Kidney (tissue), 14 donors: ENCODE data around the gene CAVIN3. TPM values are rescaled to one million over a fixed set of nuclear protein-coding genes. Genes with fewer than 3 reads are reported as not detected.

Source experiments
- DNase-seq, 5 donors: peaks; one replicate each; pipeline ENCODE4 v3.0.0-alpha.2; 2013 to 2020
- FAIRE-seq: peaks from 2 replicates; lab custom pipeline; 2012; peaks lifted over from hg19 to GRCh38; lab: Jason Lieb, UNC
- H3K27ac ChIP-seq, 2 donors: one replicate each; pipeline ENCODE4 v1.7.0; 2013; ENCODE audit warnings: low read depth in 2 of 2, low read length in 2 of 2, inconsistent platforms in 1 of 2
- H3K27me3 ChIP-seq: one replicate; pipeline ENCODE4 v1.7.1; 2013; ENCODE audit warnings: low read length, inconsistent platforms; ENCODE audit not compliant: control insufficient read depth, insufficient read depth
- H3K36me3 ChIP-seq, 3 donors: one replicate each; pipeline versions ENCODE4 v1.7.0 to v1.7.1; 2013; ENCODE audit warnings: low read length in 3 of 3, control low read depth in 1 of 3, inconsistent platforms in 1 of 3; ENCODE audit not compliant: insufficient read depth in 3 of 3, control insufficient read depth in 2 of 3
- H3K4me1 ChIP-seq, 3 donors: one replicate each; pipeline versions ENCODE4 v1.7.0 to v1.7.1; 2013; ENCODE audit warnings: low read length in 3 of 3, inconsistent platforms in 1 of 3, low read depth in 1 of 3; ENCODE audit not compliant: control insufficient read depth in 2 of 3, insufficient read depth in 2 of 3
- H3K4me3 ChIP-seq, 3 donors: one replicate each; pipeline versions ENCODE4 v1.7.0 to v1.8.1; 2013; ENCODE audit warnings: low read length in 3 of 3, control low read depth in 1 of 3, inconsistent platforms in 1 of 3
- H3K9ac ChIP-seq, 3 donors: one replicate each; pipeline versions ENCODE4 v1.7.0 to v1.7.1; 2013; ENCODE audit warnings: low read length in 3 of 3, control low read depth in 1 of 3, inconsistent platforms in 1 of 3
- H3K9me3 ChIP-seq, 3 donors: one replicate each; pipeline versions ENCODE4 v1.7.0 to v1.7.1; 2013; ENCODE audit warnings: low read length in 3 of 3, control low read depth in 1 of 3, inconsistent platforms in 1 of 3; ENCODE audit not compliant: control insufficient read depth in 2 of 3, insufficient read depth in 1 of 3
- intact Hi-C: fragments of 100-400 bp; cut with DNase I; formaldehyde crosslinking; loops from one replicate; pipeline ENCODE4 v1.11.1; 2022
- polyA plus RNA-seq: library from polyadenylated mRNA; stranded (reverse); fragments of 350-450 nt; fragmentation: Illumina TruSeq; extraction: RNeasy Lipid Tissue Mini Kit (QIAGEN cat#74804); gene quantifications from one replicate; pipeline ENCODE4 v1.2.3, GENCODE V29; 2014; ENCODE audit warnings: low read depth, low replicate concordance; ENCODE audit not compliant: insufficient read depth
- total RNA-seq: library from RNA; stranded (reverse); fragmentation: NEBNext Ultra II Directional; extraction: Animal tissue kit (Norgen Biotek cat#: 25700); gene quantifications from one replicate; pipeline ENCODE4 v1.2.1, GENCODE V29; 2021
- TF ChIP-seq, protein P1 (sequence below): IDR thresholded peaks from 3 replicates; pipeline ENCODE4 v1.5.1; 2012; ENCODE audit warnings: mild to moderate bottlenecking, moderate library complexity, borderline replicate concordance; ENCODE audit not compliant: insufficient read depth; ENCODE audit errors: extremely low read depth
- donor health status: control.
- donor health status: control.
- donor health status: control.
- donor health status: control.
- donor health status: control.
- donor health status: DM: yes; HTN: yes; CAD: no.
- donor health status: Normal renal cell carcinoma (clear cell type).

CAVIN3 gene
- total and polyA plus RNA-seq, 2 donors from 2014 or later: 55.1 to 58.1 TPM

DNA sequence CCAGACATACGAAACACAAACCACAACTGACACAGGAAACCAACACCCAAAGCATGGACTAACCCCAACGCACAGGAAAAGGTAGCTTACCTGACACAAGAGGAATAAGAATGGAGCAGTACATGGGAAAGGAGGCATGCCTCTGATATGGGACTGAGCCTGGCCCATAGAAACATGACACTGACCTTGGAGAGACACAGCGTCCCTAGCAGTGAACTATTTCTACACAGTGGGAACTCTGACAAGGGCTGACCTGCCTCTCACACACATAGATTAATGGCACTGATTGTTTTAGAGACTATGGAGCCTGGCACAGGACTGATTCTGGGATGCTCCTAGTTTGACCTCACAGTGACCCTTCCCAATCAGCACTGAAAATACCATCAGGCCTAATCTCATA is 48.7 kb downstream of the CAVIN3 start:
- no peaks in the 10 kb centered on the region for H3K36me3 ChIP-seq
- TF ChIP-seq, protein P1, sequence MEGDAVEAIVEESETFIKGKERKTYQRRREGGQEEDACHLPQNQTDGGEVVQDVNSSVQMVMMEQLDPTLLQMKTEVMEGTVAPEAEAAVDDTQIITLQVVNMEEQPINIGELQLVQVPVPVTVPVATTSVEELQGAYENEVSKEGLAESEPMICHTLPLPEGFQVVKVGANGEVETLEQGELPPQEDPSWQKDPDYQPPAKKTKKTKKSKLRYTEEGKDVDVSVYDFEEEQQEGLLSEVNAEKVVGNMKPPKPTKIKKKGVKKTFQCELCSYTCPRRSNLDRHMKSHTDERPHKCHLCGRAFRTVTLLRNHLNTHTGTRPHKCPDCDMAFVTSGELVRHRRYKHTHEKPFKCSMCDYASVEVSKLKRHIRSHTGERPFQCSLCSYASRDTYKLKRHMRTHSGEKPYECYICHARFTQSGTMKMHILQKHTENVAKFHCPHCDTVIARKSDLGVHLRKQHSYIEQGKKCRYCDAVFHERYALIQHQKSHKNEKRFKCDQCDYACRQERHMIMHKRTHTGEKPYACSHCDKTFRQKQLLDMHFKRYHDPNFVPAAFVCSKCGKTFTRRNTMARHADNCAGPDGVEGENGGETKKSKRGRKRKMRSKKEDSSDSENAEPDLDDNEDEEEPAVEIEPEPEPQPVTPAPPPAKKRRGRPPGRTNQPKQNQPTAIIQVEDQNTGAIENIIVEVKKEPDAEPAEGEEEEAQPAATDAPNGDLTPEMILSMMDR: no peak
- intact Hi-C loops: no loop called here
- no peaks in the 10 kb centered on the region for H3K9me3 ChIP-seq
- no peak overlapping the region for H3K9ac ChIP-seq
- H3K4me1 ChIP-seq: no peaks in the 10 kb centered on the region
- no peaks in the 10 kb centered on the region for H3K27me3 ChIP-seq
- no peak for DNase-seq
- H3K4me3 ChIP-seq: no peak overlapping the region
- FAIRE-seq: no peak
- H3K27ac ChIP-seq: no peak overlapping the region

DNA sequence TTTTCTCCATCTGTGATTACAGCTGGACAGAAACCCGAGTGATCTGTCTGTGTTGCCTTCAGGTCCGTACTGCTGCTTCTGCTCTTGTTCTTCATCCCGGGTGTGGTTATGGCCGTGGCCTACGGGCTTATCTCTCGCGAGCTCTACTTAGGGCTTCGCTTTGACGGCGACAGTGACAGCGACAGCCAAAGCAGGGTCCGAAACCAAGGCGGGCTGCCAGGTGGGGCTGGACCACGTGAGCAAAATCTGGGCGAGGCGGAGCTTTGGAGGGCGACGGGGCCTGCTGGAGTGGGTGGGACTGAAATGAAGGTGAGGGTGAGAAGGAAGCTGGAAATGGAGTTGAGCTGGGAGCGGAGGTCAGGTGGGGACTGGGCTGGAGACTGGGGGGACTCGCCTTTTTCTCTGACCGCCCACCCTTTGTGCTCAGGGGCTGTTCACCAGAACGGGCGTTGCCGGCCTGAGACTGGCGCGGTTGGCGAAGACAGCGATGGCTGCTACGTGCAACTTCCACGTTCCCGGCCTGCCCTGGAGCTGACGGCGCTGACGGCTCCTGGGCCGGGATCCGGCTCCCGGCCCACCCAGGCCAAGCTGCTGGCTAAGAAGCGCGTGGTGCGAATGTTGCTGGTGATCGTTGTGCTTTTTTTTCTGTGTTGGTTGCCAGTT is 49.6 kb downstream of the CAVIN3 start:
- TF ChIP-seq, protein P1: no peak
- intact Hi-C loops: no loop called here
- no peaks in the 10 kb centered on the region for H3K4me1 ChIP-seq
- no peaks in the 10 kb centered on the region for H3K36me3 ChIP-seq
- no peaks in the 10 kb centered on the region for H3K27me3 ChIP-seq
- no peak overlapping the region for H3K9ac ChIP-seq
- H3K27ac ChIP-seq: no peak overlapping the region
- H3K9me3 ChIP-seq: no peaks in the 10 kb centered on the region
- H3K4me3 ChIP-seq: peak overlapping the region in 1 of 3 donors; percentile 25
- no peak for FAIRE-seq
- no peak for DNase-seq

DNA sequence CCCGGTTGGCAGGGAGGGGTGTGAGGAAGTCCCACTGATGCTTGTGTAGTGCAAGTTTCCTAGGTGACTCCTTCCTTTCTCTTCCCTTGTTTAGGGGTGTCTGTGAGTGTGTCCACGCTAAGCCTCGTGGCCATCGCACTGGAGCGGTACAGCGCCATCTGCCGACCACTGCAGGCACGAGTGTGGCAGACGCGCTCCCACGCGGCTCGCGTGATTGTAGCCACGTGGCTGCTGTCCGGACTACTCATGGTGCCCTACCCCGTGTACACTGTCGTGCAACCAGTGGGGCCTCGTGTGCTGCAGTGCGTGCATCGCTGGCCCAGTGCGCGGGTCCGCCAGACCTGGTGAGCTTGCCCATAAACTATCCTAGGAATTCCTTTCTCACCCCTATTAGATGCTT is 50.3 kb downstream of the CAVIN3 start:
- H3K4me3 ChIP-seq: no peak overlapping the region
- no peak overlapping the region for H3K27ac ChIP-seq
- H3K9me3 ChIP-seq: no peaks in the 10 kb centered on the region
- no peak for DNase-seq
- no peak overlapping the region for H3K9ac ChIP-seq
- H3K36me3 ChIP-seq: no peaks in the 10 kb centered on the region
- TF ChIP-seq, protein P1: no peak
- intact Hi-C loops: no loop called here
- no peak for FAIRE-seq
- no peaks in the 10 kb centered on the region for H3K4me1 ChIP-seq
- no peaks in the 10 kb centered on the region for H3K27me3 ChIP-seq

Other genes starting within 250 kb of the CAVIN3 start
- gene OR56B4, start 212.8 kb downstream of the CAVIN3 start, total RNA-seq: not detected
- gene OR56B4, start 212.8 kb downstream of the CAVIN3 start, polyA plus RNA-seq: not detected
- not detected for gene OR52B2, start 150.2 kb downstream of the CAVIN3 start, total RNA-seq
- not detected for gene OR52B2, start 150.2 kb downstream of the CAVIN3 start, polyA plus RNA-seq
- gene OR52W1, start 121.3 kb downstream of the CAVIN3 start, total RNA-seq: not detected
- not detected for gene OR52W1, start 121.3 kb downstream of the CAVIN3 start, polyA plus RNA-seq
- gene C11orf42, start 114.9 kb downstream of the CAVIN3 start, total RNA-seq: not detected
- gene C11orf42, start 114.9 kb downstream of the CAVIN3 start, polyA plus RNA-seq: not detected
- gene FHIP1B, start 85.9 kb downstream of the CAVIN3 start, total RNA-seq: 42.5 TPM
- gene FHIP1B, start 85.9 kb downstream of the CAVIN3 start, polyA plus RNA-seq: 35.1 TPM
- gene CNGA4, start 81.4 kb downstream of the CAVIN3 start, total RNA-seq: 0.22 TPM
- not detected for gene CNGA4, start 81.4 kb downstream of the CAVIN3 start, polyA plus RNA-seq
- gene CCKBR, start 60.7 kb downstream of the CAVIN3 start, total RNA-seq: not detected
- not detected for gene CCKBR, start 60.7 kb downstream of the CAVIN3 start, polyA plus RNA-seq
- gene SMPD1, start 70.0 kb upstream of the CAVIN3 start, total RNA-seq: 76.0 TPM
- gene SMPD1, start 70.0 kb upstream of the CAVIN3 start, polyA plus RNA-seq: 155 TPM
- gene APBB1, start 98.6 kb upstream of the CAVIN3 start, total RNA-seq: 43.7 TPM
- 67.2 TPM for gene APBB1, start 98.6 kb upstream of the CAVIN3 start, polyA plus RNA-seq
- 1.3 TPM for gene HPX, start 120.5 kb upstream of the CAVIN3 start, total RNA-seq
- 0.88 TPM for gene HPX, start 120.5 kb upstream of the CAVIN3 start, polyA plus RNA-seq
- gene TRIM3, start 153.4 kb upstream of the CAVIN3 start, total RNA-seq: 20.8 TPM
- gene TRIM3, start 153.4 kb upstream of the CAVIN3 start, polyA plus RNA-seq: 10.8 TPM
- 45.6 TPM for gene ARFIP2, start 160.8 kb upstream of the CAVIN3 start, total RNA-seq
- gene ARFIP2, start 160.8 kb upstream of the CAVIN3 start, polyA plus RNA-seq: 62.3 TPM
- 44.7 TPM for gene TIMM10B, start 161.0 kb upstream of the CAVIN3 start, total RNA-seq
- 34.6 TPM for gene TIMM10B, start 161.0 kb upstream of the CAVIN3 start, polyA plus RNA-seq
- gene DNHD1, start 176.8 kb upstream of the CAVIN3 start, total RNA-seq: 10.1 TPM
- gene DNHD1, start 176.8 kb upstream of the CAVIN3 start, polyA plus RNA-seq: 3.5 TPM